Amygdala (tissue), 56 donors: Measurements from ENCODE around the gene AHCYL1.

ENCODE experiments used
- DNase-seq, 56 donors: peaks; one replicate each; lab custom pipeline; 2025; lab: John Stamatoyannopoulos, UW

The AHCYL1 gene

DNA sequence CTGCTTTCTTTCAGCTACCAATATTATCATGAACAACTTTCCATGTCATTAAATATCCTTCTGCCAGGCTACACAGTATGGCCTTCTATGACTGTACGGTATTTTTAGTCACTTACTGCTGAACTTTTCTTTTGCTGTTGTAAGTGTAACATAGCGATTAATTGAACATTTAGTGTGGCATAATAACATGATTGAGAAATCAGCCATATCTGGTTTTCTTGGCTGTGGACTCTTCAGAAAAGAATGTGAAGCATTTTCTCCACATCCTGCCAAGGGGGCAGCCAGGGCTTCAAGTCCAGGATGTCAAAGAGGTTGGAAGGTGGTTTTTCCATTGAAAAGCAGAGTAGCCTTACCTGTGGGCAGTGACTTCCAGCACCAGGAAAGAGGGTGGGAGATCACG, 8.8 kb upstream of the AHCYL1 start:
- no peak for DNase-seq

DNA sequence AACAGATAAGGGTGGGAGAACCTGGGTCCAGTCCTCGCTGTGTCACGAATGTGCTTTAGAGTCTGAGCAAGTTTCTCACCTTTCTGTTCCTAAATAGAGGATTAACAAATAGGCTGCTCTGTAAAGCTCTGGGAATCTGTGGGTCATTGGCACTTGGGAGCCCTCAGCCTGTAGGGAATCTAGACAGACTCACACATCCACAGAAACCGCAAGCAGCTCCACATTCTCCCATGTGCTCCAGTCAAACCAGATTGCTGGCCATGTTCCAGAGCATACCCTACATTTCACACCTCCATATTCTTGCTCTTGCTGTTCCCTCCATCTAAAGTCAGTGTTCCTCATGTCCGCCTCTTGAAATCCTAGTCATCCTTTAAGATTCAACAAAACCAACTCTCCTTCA, 7.8 kb upstream of the AHCYL1 start:
- no peak for DNase-seq

DNA sequence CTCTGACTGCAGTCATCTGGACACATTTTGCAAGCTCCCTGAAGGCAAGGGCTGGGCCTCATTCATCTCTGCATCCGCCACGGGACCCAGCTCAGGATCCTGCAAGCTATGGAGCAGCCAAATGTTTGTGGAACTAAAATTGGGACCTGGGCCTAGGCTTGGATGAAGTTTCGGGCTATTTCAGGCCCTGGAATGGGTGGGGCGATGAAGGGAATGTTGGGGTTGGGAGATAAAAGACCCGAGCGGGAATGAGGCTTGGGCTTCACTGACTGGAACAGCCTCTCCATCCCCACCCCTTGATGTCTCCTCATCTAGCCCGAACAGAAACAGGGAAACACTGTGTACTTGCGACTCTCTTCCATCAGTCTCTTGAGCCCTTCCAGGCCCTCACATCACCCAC, 7.3 kb upstream of the AHCYL1 start:
- DNase-seq: no peak

DNA sequence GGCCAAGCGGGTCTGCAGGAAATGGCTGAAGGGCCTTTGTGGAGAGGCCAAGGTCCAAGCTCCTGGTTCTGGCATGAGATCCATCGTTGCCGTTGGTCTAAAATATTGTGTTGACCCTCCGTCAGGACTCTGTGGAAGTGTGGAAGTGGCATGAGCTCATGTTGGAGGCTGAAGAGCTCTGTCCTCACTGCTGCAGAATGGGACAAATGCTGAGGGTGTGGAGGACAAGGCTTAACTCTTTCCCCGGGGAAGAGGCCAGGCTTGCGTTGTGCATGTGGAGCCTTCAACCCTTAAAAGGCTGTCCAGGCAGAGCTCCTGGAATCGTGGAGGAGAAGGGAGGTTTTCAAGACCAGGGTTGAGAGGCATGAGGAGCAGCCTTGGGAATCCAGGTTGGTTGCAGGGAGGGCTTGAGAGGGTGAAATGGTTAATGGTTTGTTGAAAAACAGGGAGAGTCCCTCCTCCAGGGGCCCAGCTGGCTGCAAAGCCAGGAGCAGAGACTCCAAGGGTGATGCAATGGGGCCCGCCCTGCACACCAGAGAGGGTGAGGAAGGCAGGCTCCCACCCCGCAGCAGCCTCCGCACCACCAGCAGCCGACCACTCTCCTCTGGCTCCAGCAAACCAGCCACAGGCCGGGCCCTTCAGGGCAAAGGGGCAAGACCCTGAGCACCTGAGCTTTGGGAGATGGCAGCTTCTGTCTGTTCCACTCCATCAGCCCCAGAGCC, 6.7 kb upstream of the AHCYL1 start:
- DNase-seq: no peak

DNA sequence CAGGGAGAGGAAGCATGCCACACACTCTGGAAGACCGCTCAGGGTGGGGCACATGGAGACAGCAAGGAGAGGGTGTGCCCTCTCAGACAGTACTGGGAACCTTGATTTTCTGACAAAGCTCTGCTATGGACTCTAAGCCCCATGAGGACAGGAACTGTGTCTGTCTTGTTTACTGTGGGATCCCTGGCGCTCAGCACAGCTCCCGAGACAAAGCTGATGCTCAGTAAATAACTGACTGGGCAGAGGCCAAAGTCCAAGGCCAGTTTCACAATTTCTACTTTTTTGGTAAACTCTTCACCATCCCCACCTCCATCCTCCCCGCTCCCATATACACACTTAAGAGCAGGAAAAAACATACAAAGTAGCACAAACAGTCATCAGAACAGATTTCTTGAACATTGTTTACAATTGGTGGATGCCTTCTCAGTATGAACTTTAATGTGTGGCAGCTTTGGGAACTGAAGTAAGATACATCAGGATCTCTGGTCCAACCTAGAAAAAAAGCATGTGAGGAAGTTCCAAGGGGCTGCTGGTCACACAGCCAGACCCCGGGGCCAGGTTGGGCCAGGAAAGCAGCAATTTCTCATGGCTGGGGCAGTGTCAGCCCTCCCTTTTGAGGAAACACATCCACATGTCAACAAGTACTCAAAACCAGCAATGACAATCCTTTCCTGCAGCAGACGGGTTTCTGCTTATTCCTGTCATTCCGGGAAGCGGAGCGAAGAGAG, 5.6 kb upstream of the AHCYL1 start:
- no peak for DNase-seq

DNA sequence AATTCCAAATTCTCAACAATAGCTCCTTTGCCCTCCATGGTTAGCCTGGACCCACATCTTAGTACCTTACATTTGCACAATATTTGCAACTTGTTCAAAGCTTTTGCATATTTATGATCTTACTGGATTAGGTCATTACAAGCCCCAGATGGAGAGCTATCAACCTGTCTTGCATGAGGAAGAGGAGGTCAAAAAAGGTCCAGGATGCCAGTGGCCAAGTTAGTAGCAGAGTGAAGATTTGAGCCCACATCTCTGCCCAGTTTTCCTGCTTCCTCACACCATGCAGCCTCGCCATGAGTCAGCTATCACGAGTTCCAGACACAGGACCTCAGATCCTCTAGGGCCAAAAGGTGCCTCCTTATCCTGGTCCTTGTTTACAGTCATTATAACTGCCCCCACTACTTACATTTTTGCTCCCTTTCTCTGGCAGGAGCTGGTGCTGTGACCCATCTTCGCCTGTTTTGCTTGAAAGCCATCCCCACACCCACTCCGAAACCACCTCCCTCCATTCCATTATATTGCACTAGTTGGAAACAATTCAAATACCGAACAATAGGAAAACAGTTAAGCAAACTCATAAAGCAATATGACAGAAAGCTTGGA, 5.0 kb upstream of the AHCYL1 start:
- no peak for DNase-seq

DNA sequence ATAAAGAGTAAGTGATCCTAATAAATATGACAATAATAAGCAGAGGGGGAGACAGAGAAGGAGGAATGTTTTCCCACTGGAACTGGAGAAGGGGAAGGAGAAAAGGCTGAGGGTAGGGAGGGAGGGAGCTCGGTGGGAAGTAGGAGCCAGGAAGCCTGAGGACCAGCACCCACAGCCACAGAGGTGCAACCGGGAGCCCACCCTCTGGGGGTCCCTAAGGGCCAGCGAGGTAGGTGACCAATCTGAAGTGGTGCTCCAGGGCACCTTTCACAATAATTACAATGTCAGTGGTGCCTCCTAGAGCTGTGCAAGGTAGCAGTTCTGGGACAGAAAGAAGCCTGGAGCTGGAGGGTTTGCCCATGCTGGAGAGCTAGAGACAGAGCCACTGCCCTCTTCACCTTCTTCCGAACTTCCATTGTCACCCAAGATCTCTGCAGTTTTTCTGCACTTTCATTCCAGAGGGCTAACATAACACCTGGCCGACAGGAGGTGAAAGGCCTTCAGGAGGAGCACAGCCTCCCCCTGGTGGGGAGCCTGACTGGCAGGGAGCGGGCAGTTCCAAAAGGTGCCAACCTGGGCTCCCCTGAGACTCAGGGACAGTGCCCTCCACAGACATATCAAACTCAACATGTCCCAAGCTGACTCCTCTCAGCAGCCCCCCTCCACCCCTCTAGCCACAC, 4.1 kb upstream of the AHCYL1 start:
- DNase-seq: peak in 1 of 56 donors; percentile 4

DNA sequence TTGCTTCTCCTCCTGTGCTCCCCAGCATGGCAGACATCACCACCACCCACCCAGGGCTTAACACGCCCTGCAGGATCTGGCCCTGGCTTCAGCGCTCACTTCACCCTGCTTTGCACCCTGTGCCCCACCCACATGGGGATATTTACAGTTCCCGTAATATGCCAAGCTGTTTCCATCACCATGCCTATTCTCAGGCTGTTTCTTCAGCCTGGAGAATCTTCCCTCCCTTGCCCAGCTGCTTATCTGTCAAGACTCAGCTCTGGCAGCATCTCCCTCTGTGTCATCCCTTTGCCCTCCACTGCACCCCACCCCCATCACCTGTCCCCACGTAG, 3.6 kb upstream of the AHCYL1 start:
- DNase-seq: no peak

DNA sequence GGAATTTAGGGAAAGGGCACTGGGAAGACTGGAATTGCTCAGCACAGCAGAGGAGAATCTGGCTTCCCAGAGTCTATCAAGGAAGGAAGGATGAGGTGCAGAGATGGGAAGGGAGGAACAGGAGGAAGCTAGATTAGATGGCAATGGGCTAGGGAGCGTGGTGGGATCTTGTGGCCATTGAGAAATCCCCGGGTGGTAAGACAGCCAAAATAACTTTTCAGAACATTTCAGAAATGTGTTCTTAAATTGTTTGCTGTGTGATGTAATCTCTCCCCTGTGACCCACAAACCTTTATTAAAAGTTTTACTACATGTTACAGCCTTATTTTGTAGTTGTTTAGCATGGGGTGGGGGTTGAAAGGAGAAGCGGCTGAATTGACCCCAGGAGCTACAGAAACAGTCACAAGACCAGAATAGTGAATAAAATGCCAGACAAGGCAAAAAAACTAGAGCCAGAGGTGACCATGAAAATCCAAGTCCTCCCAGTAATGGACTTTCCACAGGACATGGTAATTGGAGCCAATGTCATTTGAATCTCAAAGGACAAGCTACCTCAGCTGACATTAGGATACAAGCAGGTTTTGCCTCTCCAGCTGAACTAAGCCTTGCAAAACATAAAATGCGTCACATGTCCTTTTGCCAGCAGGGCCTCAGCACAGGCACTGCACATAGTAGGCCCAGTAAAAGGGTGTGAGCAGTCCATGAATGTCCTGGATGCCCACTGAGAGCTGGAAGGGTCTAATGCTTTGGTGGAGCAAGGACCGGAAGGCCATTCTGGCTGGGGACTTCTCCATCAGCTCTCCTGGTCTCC, 980 bp upstream of the AHCYL1 start:
- DNase-seq: no peak

DNA sequence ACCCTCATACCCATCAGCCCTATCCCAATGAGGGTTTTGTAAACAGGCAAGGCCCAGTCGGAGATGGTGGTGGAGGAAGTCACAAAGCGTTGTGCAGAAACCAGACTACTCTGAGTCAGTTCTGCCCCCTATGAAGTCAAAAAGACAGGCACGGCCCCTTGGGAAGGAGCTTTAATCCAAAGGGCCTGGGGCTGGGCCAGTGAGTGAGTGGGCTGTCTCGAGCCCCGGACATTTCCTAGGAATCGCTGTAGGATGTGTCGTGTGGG, 442 bp upstream of the AHCYL1 start:
- DNase-seq: no peak

DNA sequence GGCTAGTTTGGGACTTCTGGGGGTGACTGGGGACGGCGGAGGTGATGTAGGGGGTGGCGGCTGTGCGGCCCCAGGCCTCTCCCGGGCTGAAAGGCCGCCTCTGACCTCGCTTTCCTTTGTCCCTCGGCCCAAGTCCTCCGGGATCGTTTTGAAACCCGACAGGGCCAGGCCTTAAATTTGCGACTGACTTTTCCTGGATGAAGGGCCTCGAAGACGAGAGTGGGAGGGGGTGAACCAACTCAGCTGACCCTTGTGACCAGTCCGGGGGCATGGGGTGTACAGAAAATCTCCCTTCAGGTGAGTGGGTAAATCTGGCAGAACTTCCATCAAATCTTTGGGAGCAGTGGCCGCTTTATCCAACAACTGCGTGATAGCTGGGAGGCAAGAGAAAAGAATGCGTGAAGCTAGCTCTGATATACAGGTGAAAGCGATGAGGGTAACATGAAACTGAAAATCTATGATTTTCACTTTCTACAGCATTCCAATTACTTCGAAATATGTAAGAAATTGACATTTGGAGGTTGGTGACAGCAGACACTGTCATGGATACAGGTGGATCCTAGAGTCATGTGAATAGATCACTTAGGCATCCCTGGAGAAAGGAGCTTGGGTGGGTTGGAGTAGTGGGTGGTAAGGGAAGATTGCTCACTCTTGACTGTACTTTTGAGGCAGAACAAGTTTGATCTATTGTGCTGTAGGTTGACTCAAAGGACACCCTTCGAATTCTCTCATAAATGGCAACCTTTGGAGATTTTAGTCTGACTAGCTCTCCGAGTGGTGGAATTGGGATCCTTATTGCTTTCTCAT, 885 bp downstream of the AHCYL1 start:
- no peak for DNase-seq

DNA sequence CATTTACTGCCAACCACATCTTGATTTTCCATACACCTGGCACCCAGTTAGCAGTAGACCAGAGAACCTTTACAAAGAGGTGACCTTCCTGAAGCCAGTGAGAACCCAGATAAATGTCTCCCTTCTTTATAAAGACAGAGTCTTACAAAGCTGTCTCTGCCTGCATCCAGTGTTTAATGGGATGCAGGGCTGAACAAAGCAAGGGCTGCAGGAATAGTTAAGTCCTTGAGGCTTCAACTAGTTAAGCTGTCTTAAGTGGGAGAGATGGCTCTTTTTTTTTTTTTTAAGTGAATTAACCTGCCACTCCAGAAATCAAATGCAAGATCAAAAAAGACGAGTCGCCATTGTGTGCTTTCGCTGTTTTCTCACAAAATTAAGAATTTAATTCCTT, 1.5 kb downstream of the AHCYL1 start:
- DNase-seq: no peak

DNA sequence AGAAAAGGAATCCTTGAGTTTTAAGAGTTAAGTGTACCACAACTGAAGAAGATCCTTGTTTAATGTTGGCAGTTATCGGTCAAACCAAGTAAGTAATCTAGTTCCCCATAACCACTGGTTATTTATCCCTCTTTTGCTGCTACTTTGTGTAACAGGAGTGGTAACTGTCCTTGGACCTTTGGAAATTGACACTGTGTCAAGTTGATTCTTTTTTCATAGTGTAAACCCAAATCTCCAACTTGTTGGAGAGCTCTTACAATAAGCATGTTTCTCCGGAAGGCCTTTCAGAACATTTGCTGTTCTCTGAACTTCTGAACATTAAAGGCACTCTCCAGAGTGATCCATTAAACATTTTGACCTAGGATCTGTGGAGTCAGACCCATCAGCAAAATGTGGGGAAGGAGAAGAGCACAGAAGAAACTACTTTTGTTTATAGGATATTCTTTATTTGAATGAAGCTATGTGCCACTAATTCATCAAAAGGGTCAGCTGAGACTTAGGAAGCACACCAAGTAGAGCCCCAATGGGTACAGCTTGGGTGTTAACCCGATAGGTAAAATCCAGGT, 3.9 kb downstream of the AHCYL1 start:
- DNase-seq: no peak

DNA sequence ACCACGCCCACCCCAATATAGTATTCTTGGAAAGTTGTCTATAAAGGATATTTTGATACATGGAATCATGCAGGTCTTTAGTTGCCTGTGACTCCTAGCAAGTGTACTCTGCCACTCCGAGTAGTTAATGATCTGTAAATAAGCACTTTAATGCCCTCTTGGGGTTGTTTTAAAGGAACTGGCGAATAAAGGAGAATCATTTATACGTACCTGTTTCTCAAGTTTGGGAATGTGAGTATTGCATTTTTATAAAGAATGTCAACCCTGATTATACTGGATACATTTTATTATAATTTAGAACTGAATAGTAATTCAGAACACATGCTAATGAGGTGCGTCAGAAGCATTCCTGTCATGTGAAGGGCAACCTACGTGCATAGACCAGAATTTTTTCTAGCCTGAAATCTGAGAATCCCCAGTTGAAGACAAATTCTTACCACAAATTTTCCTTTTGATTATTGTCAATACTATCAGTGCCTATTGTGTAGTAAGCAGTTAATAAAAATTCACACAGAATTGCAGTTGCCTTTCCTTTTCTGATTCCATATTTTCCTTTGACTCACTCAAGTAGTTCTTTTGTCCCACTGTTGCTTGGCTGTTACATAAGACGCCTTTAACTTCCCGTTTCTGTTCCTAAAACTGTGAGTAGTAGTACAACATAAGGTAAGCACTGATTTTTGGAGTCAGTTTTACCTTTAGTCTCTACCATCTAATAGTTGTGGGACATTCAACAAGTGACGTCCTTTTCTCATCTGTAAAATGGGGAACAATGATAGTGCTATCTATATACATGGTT, 5.1 kb downstream of the AHCYL1 start:
- DNase-seq: no peak

DNA sequence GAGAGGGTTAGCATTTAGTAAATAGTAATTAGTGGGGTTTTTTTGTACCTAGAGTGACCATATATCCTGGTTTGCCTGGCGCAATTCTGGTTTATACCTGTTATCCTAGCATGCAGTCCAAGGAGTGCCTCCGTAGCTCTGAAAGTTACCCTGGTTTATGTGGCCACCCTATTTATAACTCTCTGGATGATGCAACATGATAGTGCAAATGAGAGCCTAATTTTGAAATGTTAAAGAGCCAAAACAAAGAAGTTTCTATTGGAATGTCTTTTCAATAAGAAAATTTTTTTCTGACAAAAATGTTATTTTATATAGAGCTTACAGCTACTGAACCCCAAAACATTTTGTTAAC, 5.7 kb downstream of the AHCYL1 start:
- no peak for DNase-seq

DNA sequence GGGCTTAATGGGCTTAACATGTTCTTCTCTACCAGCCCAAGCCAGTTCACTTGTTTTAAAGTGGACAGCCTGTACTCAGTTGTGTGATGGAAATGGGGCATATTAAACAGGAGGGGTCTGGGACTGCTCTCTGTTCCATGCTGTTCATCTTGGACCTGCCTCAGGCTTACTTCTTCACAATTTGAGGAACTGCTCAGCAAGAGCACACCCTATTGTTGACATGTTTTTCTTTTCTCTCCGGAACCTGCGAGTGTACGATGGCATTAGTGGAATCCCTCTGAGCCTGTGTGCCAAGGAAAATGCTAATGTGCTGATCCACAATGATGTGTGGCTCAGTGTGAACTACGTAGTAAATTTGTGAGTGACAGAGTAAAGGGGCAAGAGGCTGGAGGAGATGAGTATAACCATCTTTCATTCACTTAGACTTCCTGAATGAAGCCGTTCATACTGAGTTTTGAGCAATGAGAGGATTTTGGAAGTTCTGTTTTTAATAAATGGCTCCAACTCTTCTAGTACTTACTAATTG, 6.9 kb downstream of the AHCYL1 start:
- no peak for DNase-seq

DNA sequence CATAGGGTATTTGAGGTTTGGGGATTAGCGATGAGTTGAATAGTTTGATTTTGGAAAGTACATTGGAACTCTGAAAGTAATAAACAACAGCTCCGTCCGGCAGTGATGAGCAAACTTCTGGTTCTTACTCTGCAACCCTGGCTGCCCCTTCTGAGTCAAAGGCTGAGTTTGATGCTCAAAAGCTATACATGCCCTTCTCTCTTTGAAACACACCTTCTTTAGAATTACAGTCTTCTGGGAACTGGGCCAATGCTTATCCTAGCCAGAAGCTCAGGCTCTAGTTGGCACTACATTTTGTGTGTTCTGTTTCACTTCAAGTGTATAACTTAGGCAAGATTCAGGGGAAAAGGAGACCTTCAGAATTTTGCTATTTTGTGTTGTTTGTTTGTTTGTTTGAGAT, 9.3 kb downstream of the AHCYL1 start:
- DNase-seq: no peak

DNA sequence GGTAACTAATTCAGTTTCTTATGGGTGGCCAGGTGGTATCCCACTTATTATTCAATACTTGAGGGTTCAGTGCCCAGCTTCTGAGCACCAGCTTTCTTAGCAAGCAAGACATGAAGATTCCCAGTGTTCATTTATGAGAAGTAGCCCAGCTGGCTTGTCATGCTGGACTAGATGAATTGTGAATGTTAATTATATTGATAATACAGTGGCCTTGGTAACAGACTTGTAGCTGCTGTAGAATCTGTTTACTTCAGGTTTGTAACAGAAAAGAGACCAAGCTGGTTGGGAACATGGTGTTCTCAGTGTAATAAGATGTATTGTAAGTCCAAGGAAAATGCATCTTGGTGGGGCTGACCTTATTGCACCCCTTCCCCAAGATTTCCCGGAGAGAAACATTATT, 10.1 kb downstream of the AHCYL1 start:
- peak in 10 of 56 donors; percentile 21 to 71 (median 32) for DNase-seq

DNA sequence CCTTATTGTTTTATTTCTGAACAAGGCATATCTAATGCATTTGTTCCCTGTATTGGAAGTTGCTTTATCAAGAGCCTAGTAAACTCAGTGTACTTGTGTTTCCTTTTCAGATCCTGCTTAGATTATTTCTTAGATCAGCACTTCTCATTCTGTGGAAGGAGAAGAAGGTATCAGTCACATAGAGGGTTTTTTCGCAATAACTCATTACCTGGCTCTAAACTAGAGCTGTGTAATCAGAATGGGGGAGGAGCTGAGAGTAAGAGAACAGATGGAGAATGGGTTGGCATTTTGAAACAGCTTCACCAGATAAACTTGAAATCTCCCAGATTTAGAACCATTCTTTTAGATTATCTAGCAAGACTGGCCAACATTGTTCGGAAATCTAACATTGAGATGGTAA, 11.0 kb downstream of the AHCYL1 start:
- DNase-seq: no peak
